GM18502 (cell line): Measurements from ENCODE around the gene DAND5.

Experiments used
- ATAC-seq: cut with Tn5 transposase; IDR thresholded peaks from one replicate; pipeline ENCODE4 v1.9.1; 2021; ENCODE audit warnings: mild to moderate bottlenecking; ENCODE audit not compliant: unreplicated experiment, poor library complexity

The DAND5 gene

GRCh38 chr19:13006431-13007281 lies 37.3 kb downstream of the DAND5 start:
- no peak for ATAC-seq

- ATAC-seq, result no peak
These were observed 38.1 kb downstream of the DAND5 start for GRCh38 chr19:13007292-13008045.

GRCh38 chr19:13008926-13009787 lies 39.8 kb downstream of the DAND5 start:
- no peak for ATAC-seq

DNA sequence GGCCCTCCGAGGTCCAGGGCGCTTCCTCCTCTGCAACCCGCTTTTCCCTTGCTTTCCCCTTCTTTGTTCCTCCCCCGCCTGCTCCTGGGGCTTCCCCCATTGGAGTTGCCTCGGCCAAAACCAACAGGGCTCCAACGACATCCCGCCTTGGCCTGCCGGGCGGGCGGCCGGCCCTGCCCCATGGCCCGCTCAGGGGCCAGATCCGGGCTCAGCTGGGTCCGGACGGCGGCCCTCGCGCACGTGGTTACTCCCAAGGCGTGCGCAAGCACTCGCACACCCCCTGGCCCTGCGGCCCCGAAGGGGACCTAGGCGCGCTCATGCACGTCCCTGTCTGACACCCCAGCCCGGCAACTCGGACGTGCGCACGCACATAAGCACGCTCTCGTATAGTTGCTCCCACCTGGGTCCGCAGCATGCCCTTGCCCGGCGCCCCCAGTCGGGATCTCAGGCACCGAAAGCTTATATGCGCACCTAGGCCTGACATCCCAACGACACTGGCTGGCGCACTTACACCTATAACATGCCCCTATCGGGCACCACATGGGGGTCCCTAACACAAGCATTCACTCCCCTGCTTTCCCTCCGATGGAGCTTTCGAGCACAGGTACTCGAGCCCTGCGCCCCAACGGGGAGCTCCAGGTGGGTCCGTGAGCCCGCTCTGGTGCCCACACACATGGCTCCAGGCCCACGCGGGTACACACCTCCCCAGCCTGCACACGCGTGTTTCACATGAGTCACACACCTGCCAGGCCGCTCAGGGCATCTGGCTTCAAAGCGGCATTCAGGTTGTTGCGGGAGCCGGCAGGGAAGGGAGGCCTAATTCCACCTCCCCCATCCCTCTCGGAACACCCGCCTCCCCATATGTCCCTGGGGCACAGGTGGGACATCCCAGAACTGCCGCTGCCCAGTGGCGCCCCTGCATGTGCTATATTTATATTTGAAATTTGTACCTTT lies 40.9 kb downstream of the DAND5 start:
- ATAC-seq, result no peak

- ATAC-seq, result no peak
These were observed 41.7 kb downstream of the DAND5 start for GRCh38 chr19:13010992-13011652.

GRCh38 chr19:13011653-13012389 lies 42.4 kb downstream of the DAND5 start:
- no peak for ATAC-seq

DNA sequence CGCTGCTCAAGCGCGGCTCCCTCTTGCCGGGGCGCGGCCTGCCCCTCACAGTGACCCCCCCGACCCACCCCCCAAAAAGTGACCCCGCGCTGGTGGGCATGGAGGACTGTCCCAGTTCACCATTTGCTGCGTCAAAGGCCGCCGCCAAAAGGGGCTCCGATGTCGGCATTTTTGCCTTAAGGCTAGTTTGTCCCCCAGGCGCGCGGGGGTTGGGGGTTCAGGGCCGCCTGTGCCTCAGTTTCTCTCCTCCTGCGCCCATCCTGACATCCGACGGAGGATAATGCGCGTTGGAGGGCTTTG lies 43.0 kb downstream of the DAND5 start:
- no peak for ATAC-seq

GRCh38 chr19:13012690-13013608 lies 43.6 kb downstream of the DAND5 start:
- no peak for ATAC-seq

DNA sequence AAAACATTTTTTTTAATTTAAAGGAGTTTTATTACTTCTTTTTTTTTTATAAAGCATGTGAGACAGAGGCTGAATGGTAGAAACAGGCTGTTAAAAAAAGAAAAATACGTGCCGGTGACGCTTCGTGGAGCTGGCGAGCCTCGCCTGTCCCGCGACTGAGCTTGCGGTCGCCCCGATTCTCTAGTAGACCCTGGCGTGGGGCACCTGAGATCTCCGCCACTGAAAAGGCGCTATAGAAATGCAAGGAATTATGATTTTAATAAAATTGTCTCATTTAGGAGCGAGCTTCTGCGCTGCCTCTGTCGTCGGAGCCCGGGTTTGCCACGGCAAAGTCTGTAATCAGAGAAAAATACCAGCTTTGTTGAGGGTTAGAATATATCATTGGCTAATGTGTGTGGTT lies 44.3 kb downstream of the DAND5 start:
- ATAC-seq, result no peak

DNA sequence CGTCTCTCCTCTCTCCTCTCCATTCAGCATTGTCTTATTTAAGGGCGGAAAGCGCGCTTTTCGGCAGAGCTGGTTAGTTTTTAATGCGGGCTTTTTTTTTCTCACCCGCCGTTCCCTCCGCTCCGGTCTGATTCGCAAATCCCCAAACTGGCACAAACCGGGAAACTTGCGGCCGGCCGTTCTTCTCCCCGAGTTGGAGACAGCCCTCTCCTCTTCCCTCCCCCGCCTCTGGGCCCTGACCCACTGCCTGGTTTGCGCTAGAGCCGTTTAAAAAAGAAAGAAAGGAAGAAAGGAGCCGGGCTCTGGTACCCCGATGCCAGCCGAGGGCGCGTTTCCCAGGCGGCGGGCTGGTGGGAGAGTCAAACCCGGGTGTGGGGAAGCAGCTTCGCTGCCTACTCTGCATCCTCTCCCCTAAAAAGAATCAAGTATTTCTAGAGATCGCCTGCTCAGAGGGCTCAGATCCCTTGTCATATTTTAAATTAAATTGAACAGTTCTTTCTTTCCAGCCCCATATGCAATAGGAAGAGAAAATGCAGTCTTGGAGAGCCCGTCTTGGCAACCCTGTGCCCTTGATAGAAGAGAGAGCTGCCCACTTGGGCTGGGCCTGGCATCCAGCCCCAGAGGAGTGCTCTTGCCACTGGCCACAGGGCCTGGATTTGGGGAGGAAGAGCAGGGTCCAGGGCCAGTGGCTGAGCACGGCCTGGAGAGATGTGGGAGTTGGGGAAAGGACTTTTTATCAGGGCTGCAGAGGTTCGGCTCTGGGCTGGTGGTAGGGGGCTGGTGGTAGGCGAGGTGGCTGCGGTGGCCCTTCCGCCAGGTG lies 44.9 kb downstream of the DAND5 start:
- no peak for ATAC-seq

GRCh38 chr19:13014921-13015280 lies 45.5 kb downstream of the DAND5 start:
- ATAC-seq, result no peak

DNA sequence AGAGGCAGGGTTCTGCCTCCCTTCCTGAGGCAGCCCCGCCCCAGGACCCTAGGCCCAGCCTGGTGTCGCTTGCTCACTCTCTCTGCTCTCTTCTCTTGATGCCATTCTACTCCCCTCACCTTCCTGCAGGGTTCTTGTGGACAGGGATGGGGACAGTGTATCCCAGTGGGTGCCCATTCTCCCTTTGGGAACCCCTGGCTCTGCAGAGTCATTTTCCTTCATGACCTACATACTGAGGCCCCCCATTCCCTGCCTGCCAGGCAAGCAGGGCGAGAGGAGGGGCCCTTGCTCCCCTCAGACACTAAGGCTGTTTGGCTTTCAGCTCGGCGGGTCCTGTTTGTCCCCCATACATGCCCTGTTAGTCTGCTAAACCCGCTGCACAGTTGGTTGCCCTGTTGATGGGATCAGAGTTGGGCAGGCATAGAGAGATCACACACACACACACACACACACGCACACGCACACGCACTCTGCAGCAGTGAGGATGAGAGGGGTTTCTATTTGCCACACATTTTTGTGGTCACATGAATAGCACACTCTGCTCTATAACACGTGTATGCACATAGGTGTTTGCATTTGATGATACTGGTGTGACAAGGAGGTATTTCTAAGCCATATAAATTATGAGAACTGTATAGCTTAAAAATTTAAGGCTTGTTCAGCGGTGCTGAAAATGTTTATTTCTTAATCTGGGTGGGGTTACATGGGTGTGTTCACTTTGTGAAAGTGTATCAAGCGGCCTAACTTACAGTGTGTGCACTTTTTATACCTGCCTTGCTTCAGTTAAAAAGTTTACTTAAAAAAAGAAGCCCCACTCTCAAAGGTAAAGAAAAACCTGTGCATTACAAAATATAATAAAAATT lies 46.2 kb downstream of the DAND5 start:
- ATAC-seq, result no peak

GRCh38 chr19:13016245-13016627 lies 46.9 kb downstream of the DAND5 start:
- ATAC-seq, result no peak

DNA sequence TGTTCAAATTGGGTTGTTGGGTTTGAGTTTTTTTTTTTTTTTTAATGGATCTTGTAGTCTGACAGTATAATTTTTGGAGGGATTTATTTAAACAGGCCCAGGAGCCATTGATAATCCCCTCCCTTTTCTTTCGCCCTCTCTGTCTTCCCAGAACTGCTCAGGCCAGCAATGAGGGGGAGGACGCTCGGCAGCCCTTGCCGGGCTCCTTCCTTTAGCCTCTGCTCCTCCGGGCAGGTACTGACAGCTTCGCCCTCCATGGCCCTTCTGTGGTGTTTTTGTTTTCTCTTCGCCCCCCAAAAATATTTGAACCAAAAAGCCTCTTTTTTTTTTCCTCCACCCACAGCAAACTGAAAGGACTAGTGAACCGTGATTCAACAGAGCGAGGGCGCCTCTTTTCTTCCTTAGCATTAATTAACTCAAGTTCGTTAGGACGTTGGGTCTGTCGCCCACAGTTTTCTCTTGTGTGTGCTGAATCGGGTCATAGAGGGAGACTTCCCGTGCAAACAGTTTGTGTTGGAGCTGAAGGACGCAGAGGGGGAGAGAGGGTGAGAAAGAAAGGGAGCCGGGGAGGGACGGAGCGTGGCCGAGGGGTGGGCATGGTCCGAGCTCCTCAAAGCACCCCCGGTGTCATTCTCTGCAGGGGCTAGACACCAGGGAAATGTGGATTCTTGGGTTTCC lies 47.4 kb downstream of the DAND5 start:
- no peak for ATAC-seq

DNA sequence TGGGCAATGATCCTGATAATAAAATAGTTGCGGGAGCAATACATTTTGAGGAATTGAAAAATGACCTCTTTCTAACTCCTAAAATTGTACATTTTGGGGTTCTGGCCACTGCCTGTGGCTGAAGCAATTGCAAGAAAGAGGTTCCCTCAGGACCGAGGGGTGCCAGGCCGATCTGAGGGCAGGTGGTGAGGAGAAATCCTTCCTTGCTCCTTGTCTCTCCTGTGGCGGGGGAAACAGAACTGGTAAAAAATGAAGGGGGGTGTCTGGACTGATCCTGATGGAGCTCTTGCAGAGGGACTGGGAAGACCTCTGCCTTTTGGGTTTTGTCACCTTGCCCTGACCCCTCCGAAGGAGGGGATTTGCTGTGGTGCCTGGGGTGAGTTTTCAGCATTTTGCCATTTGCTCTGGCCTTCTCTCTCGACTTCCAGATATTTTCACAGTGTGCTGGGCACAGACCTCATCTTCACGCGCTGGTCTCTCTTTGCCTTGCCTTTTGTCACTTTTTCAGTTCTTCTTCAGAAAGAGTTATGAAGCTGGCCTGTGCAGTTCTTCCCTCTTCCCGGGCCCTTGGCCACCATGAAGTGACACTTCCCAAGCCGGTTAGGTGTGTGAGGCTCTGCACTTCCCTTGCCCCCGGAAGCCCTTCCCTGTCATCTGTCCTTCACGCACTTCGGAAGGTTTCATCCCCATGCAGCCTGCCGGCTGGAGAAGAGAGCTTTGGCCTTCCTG lies 48.1 kb downstream of the DAND5 start:
- no peak for ATAC-seq
